ENCODE results near the gene EML4.

GRCh38 chr2:42364658-42365057 lies 195.5 kb downstream of the EML4 start:
- TF ChIP-seq EZH2 (IDR thresholded peaks at IDR 0.05; ENCODE audit: borderline replicate concordance, insufficient read depth, low read depth, low read length, poor library complexity, severe bottlenecking) (no peak), CTCF (IDR thresholded peaks at IDR 0.05) (no peak)
